K562 (cell line): Measurements from ENCODE around the gene KNG1. TPM values are rescaled to one million over a fixed set of nuclear protein-coding genes. Genes with fewer than 3 reads are reported as not detected.

ENCODE experiments used
- ARID1B ChIP-seq: fragments of 450-650 bp; IDR thresholded peaks from 2 replicates; pipeline ENCODE4 v1.6.1; 2016; ENCODE audit warnings: antibody characterized with exemption, mild to moderate bottlenecking, inconsistent platforms
- ATF7 ChIP-seq: fragments of 450-650 bp; IDR thresholded peaks from 2 replicates; pipeline ENCODE4 v1.7.1; 2014; ENCODE audit warnings: mild to moderate bottlenecking, moderate library complexity
- BACH1 ChIP-seq: fragments of 200-800 bp; sonication (Bioruptor generic); IDR thresholded peaks from 2 replicates; pipeline ENCODE4 v1.6.1; 2016; ENCODE audit warnings: missing genetic modification characterization, missing compliant biosample characterization
- CEBPB ChIP-seq: fragments of 450-650 bp; IDR thresholded peaks from 2 replicates; pipeline ENCODE4 v1.6.1; 2016; ENCODE audit warnings: missing genetic modification characterization, missing compliant biosample characterization
- CEBPG ChIP-seq, 3 experiments: fragments of 200-800 bp in 1 of 3; sonication (Bioruptor generic) in 1 of 3; sonication (generic) in 1 of 3; formaldehyde crosslinking in 1 of 3; IDR thresholded peaks in 2 of 3; conservative IDR thresholded peaks in 1 of 3; 2 replicates each; pipeline versions ENCODE4 v1.6.1 to v1.8.0; 2016 to 2022; ENCODE audit warnings: missing compliant biosample characterization in 2 of 3, missing genetic modification characterization in 2 of 3, mild to moderate bottlenecking in 1 of 3, missing genetic modification reagents in 1 of 3
- CREB1 ChIP-seq, 2 experiments: sonication (generic) in 1 of 2; formaldehyde crosslinking in 1 of 2; IDR thresholded peaks; 2 replicates each; pipeline versions ENCODE4 v1.6.1 to v1.8.0; 2012 to 2022; ENCODE audit warnings: inconsistent platforms in 1 of 2, mild to moderate bottlenecking in 1 of 2, missing genetic modification reagents in 1 of 2, moderate library complexity in 1 of 2
- CTBP1 ChIP-seq: fragments of 450-650 bp; IDR thresholded peaks from 2 replicates; pipeline ENCODE4 v1.6.1; 2016; ENCODE audit warnings: borderline replicate concordance
- KLF6 ChIP-seq: fragments of 250-450 bp; sonication (Bioruptor Pico); IDR thresholded peaks from 2 replicates; pipeline ENCODE4 v1.4.0; 2020; ENCODE audit warnings: mild to moderate bottlenecking, moderate library complexity, borderline replicate concordance
- MAFF ChIP-seq: IDR thresholded peaks from 2 replicates; pipeline ENCODE4 v1.6.1; 2012; ENCODE audit warnings: low read length, improper control_type of control experiment
- MAFG ChIP-seq: fragments of 450-650 bp; conservative IDR thresholded peaks from 2 replicates; pipeline ENCODE4 v1.6.1; 2016; ENCODE audit warnings: missing genetic modification characterization, missing compliant biosample characterization
- MAFK ChIP-seq: IDR thresholded peaks from 2 replicates; pipeline ENCODE4 v1.6.1; 2011; ENCODE audit warnings: low read length, improper control_type of control experiment
- MTA2 ChIP-seq: fragments of 450-650 bp; IDR thresholded peaks from 2 replicates; pipeline ENCODE4 v1.6.1; 2016; ENCODE audit warnings: low read depth
- SP1 ChIP-seq: sonication (generic); formaldehyde crosslinking; IDR thresholded peaks from 2 replicates; pipeline ENCODE4 v1.8.1; 2022; ENCODE audit warnings: mild to moderate bottlenecking, missing genetic modification reagents
- TRIM24 ChIP-seq, 2 experiments: fragments of 450-650 bp; IDR thresholded peaks; 2 replicates each; pipeline ENCODE4 v1.6.1; 2016
- ZFP30 ChIP-seq: fragments of 250-450 bp; sonication (Bioruptor Pico); IDR thresholded peaks from 2 replicates; pipeline ENCODE4 v1.8.0; 2022; ENCODE audit warnings: moderate library complexity, mild to moderate bottlenecking, inconsistent platforms, borderline replicate concordance
- ZNF316 ChIP-seq: fragments of 450-650 bp; IDR thresholded peaks from 2 replicates; pipeline ENCODE4 v1.6.1; 2016
- polyA plus RNA-seq, 8 experiments: library from polyadenylated mRNA; depleted of rRNA in 4 of 8; stranded (reverse) in 5 of 8; unstranded in 3 of 8; fragments of >200 nt; fragmentation: Nextera tagmentation in 2 of 8; fragmentation: Illumina TruSeq in 1 of 8; extraction: Ambion mirVana in 2 of 8; extraction: Trizol in 1 of 8; gene quantifications; 2 replicates each; pipeline versions ENCODE4 v1.2.1 to v1.2.3, GENCODE V29; 2011 to 2014; ENCODE audit warnings: inconsistent platforms in 1 of 8, missing spikeins in 1 of 8
- total RNA-seq, 7 experiments: library from RNA; depleted of rRNA in 6 of 7; stranded (reverse); fragments of >200 nt in 6 of 7; fragmentation: Illumina TruSeq in 2 of 7; extraction: Trizol in 2 of 7; gene quantifications; 2 replicates each; pipeline versions ENCODE4 v1.2.1 to v1.2.3, GENCODE V29; 2011 to 2021; ENCODE audit warnings: low replicate concordance in 1 of 7
- TF ChIP-seq, protein P1 (sequence below), 2 experiments: fragments of 450-650 bp; conservative IDR thresholded peaks; 2 replicates each; pipeline ENCODE4 v1.6.1; 2017; ENCODE audit warnings: mild to moderate bottlenecking in 2 of 2, moderate library complexity in 2 of 2
- TF ChIP-seq, protein P2 (sequence below): fragments of 450-650 bp; IDR thresholded peaks from 2 replicates; pipeline ENCODE4 v1.7.1; 2018; ENCODE audit warnings: mild to moderate bottlenecking, low read depth; ENCODE audit not compliant: partially characterized antibody
- TF ChIP-seq, protein P3 (sequence below), 2 experiments: IDR thresholded peaks; 2 replicates each; pipeline ENCODE4 v1.6.1; 2012; ENCODE audit warnings: improper control_type of control experiment in 2 of 2, low read depth in 2 of 2, low read length in 2 of 2, borderline replicate concordance in 1 of 2

KNG1 gene
- total and polyA plus RNA-seq, 9 of the 15 experiments (the other 6 are each of a cell fraction or from before 2014, with no cell fraction given) = 0.09 TPM; not detected in 8

DNA sequence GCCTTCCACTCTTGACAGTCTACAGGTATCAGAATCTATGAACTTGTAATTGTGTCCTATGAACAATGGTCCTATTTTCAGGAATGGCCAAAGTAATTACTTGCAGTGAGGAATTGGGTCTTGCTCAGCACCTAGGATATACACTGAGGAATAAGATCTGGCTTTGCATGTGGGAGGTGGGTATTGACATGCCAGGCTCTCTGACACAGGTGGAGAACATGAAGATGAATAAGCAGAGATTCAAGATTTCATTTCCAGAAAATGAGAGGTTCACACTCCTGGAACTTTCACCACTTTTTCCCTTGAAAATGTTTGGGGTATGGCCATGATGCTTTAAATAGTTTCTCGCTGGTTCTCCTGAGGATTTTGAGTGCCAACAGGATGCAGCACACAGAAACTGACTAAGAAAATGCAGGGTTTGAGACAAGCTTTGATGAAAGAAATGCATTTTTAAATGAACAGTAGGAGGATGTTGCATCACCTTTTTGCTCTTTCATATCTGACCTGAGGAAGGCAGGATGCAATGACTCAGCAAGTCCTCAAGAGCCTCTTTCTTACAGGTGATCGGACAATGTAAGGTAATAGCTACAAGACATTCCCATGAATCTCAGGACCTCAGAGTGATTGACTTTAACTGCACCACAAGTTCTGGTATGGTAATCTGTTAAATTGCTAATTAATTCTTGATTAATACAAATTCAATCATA is 47.6 kb upstream of the KNG1 start (continued):
- TF ChIP-seq, protein P1, sequence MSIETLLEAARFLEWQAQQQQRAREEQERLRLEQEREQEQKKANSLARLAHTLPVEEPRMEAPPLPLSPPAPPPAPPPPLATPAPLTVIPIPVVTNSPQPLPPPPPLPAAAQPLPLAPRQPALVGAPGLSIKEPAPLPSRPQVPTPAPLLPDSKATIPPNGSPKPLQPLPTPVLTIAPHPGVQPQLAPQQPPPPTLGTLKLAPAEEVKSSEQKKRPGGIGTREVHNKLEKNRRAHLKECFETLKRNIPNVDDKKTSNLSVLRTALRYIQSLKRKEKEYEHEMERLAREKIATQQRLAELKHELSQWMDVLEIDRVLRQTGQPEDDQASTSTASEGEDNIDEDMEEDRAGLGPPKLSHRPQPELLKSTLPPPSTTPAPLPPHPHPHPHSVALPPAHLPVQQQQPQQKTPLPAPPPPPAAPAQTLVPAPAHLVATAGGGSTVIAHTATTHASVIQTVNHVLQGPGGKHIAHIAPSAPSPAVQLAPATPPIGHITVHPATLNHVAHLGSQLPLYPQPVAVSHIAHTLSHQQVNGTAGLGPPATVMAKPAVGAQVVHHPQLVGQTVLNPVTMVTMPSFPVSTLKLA (conservative IDR thresholded peaks at IDR 0.05) = no peak
- TF ChIP-seq ARID1B (no peak), ZNF316 (peak; percentile 73), MAFG (peak; percentile 73), BACH1 (tag) (peak; percentile 38; the same call in 1 of the 2 replicates), MTA2 (no peak), CREB1 (IDR thresholded peaks at IDR 0.05) (no peak), CREB1 (CRISPR knock-in tag; IDR thresholded peaks at IDR 0.05) (no peak), MAFF (peak; percentile 54), SP1 (CRISPR knock-in tag) (no peak), KLF6 (CRISPR knock-in tag) (no peak), TRIM24 (IDR thresholded peaks at IDR 0.05) (peak; percentile 23 to 41; a peak in 2 of 4 replicates), CTBP1 (peak; percentile 39; the same call in 1 of the 2 replicates), ATF7 (0 out of 2 replicates have a peak, but pooled peaks have one; percentile 35), MAFK (peak; percentile 26; the same call in 1 of the 2 replicates), CEBPB (tag) (peak; percentile 75), CEBPG (CRISPR knock-in tag; IDR thresholded peaks at IDR 0.05) (peak; percentile 72), CEBPG (tag; conservative IDR thresholded peaks at IDR 0.05 in 1 of 2, IDR thresholded peaks at IDR 0.05 in 1 of 2) (peak; percentile 91 to 95), ZFP30 (CRISPR knock-in tag) (no peak)
- TF ChIP-seq, protein P2, sequence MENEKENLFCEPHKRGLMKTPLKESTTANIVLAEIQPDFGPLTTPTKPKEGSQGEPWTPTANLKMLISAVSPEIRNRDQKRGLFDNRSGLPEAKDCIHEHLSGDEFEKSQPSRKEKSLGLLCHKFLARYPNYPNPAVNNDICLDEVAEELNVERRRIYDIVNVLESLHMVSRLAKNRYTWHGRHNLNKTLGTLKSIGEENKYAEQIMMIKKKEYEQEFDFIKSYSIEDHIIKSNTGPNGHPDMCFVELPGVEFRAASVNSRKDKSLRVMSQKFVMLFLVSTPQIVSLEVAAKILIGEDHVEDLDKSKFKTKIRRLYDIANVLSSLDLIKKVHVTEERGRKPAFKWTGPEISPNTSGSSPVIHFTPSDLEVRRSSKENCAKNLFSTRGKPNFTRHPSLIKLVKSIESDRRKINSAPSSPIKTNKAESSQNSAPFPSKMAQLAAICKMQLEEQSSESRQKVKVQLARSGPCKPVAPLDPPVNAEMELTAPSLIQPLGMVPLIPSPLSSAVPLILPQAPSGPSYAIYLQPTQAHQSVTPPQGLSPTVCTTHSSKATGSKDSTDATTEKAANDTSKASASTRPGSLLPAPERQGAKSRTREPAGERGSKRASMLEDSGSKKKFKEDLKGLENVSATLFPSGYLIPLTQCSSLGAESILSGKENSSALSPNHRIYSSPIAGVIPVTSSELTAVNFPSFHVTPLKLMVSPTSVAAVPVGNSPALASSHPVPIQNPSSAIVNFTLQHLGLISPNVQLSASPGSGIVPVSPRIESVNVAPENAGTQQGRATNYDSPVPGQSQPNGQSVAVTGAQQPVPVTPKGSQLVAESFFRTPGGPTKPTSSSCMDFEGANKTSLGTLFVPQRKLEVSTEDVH = no peak
- TF ChIP-seq, protein P3, sequence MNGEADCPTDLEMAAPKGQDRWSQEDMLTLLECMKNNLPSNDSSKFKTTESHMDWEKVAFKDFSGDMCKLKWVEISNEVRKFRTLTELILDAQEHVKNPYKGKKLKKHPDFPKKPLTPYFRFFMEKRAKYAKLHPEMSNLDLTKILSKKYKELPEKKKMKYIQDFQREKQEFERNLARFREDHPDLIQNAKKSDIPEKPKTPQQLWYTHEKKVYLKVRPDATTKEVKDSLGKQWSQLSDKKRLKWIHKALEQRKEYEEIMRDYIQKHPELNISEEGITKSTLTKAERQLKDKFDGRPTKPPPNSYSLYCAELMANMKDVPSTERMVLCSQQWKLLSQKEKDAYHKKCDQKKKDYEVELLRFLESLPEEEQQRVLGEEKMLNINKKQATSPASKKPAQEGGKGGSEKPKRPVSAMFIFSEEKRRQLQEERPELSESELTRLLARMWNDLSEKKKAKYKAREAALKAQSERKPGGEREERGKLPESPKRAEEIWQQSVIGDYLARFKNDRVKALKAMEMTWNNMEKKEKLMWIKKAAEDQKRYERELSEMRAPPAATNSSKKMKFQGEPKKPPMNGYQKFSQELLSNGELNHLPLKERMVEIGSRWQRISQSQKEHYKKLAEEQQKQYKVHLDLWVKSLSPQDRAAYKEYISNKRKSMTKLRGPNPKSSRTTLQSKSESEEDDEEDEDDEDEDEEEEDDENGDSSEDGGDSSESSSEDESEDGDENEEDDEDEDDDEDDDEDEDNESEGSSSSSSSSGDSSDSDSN (IDR thresholded peaks at IDR 0.05; ENCODE audit: borderline replicate concordance in 1 of 2, low read depth in 2 of 2, low read length in 2 of 2) = no peak
